ENCODE data around the gene KRT28. TPM values are rescaled to one million over a fixed set of nuclear protein-coding genes. Genes with fewer than 3 reads are reported as not detected.

KRT28 gene
- total and polyA plus RNA-seq, 2 of the 8 experiments (the other 6 are each of a cell fraction or from before 2014, with no cell fraction given) = not detected

- no peak for TF ChIP-seq CBX5 (IDR thresholded peaks at IDR 0.05; ENCODE audit: low read depth, low read length)
- Histone ChIP-seq H2BK120ac (replicated peaks; ENCODE audit: low read depth, low read length) (no peak overlapping the region), H4K5ac (ENCODE audit: insufficient read length, low read depth, low read length) (no peak overlapping the region), H3K27ac (ENCODE audit: low read depth, low read length) (no peak overlapping the region), H2BK20ac (ENCODE audit: low read length) (no peak overlapping the region), H3K79me1 (ENCODE audit: low read depth, low read length) (no peaks in the 10 kb centered on the region), H3K4me2 (ENCODE audit: insufficient read depth in 1 of 2, low read depth in 2 of 2, low read length in 2 of 2) (no peak overlapping the region), H3K23me2 (ENCODE audit: low read depth, low read length) (no peaks in the 10 kb centered on the region), H2BK5ac (ENCODE audit: low read depth, low read length) (no peak overlapping the region), H4K20me1 (replicated peaks in 1 of 2; ENCODE audit: control insufficient read depth in 1 of 2, insufficient read depth in 2 of 2, low read length in 2 of 2) (no peaks in the 10 kb centered on the region), H3K14ac (ENCODE audit: insufficient read length) (no peak overlapping the region), H3K4me1 (replicated peaks in 1 of 4; ENCODE audit: control insufficient read depth in 3 of 4, insufficient read depth in 4 of 4, low read length in 3 of 4) (no peaks in the 10 kb centered on the region), H2BK12ac (ENCODE audit: low read depth, low read length) (no peak overlapping the region), H3K4me3 (ENCODE audit: extremely low read depth in 1 of 4, insufficient read depth in 2 of 4, low read depth in 3 of 4, low read length in 4 of 4) (no peak overlapping the region), H3K36me3 (ENCODE audit: control insufficient read depth in 2 of 4, insufficient read depth in 4 of 4, low read length in 3 of 4) (no peaks in the 10 kb centered on the region), H3K18ac (ENCODE audit: extremely low read depth, low read length) (no peak overlapping the region), H3K9ac (replicated peaks in 1 of 4; ENCODE audit: extremely low read depth in 1 of 4, low read depth in 3 of 4, low read length in 3 of 4) (no peak overlapping the region), H2BK15ac (ENCODE audit: low read length) (no peak overlapping the region), H2AFZ (ENCODE audit: low read length) (no peak overlapping the region), H4K8ac (ENCODE audit: extremely low read depth, insufficient read depth, low read length) (no peak overlapping the region), H4K91ac (replicated peaks; ENCODE audit: insufficient read length, low read length) (no peak overlapping the region), H3K79me2 (ENCODE audit: control insufficient read depth in 1 of 2, insufficient read depth in 2 of 2, low read length in 2 of 2) (no peaks in the 10 kb centered on the region), H3K27me3 (replicated peaks in 1 of 4; ENCODE audit: control insufficient read depth in 3 of 4, extremely low read depth in 1 of 4, insufficient read depth in 3 of 4, low read length in 3 of 4) (peaks cover 0 to 3% (median 0%) of the 10 kb centered on the region in 4 experiments; a peak in 2 of 7 replicates), H3K4ac (replicated peaks; ENCODE audit: insufficient read length, low read depth, low read length) (no peak overlapping the region), H3K56ac (replicated peaks; ENCODE audit: insufficient read length, low read depth, low read length) (no peak overlapping the region), H2AK5ac (ENCODE audit: low read depth, low read length) (no peak overlapping the region), H3K9me3 (ENCODE audit: insufficient read depth in 2 of 2, low read depth in 1 of 2, low read length in 1 of 2) (no peaks in the 10 kb centered on the region), H3K23ac (ENCODE audit: insufficient read length) (no peak overlapping the region)
- DNase-seq (ENCODE audit: low read depth in 1 of 2, low spot score in 2 of 2) (no peak), FAIRE-seq (no peak)
- ChIA-PET CTCF (ENCODE audit: partially characterized antibody) (interaction anchor here (0.6 to 1.9 kb wide), 6 partner anchors 9 to 790 kb away, joined by 3 to 5 read pairs (median 3); partner anchors contain the start of gene KRT20), POLR2A (ENCODE audit: partially characterized antibody) (interaction anchor here (0.6 kb wide), 1 partner anchor 175 kb away, joined by 3 read pairs; no protein-coding TSS in a partner anchor)
- WGBS, 2 experiments (ENCODE audit: extremely low coverage in 1 of 2, insufficient coverage in 1 of 2, insufficient read length in 1 of 2, insufficient replicate concordance in 2 of 2, low coverage in 1 of 2, low lambda C conversion rate in 2 of 2, missing lambda C conversion rate in 1 of 2) = 92% methylated on average over 3 of the region's 3 CpGs; no CpG with 5 or more reads in 1 of the 2 experiments
These were observed 6.4 kb upstream of the KRT28 start for GRCh38 chr17:40806131-40806530.
